B cell (primary cell): Measurements from ENCODE around the gene MEGF11.

ENCODE experiments used
- EZH2 ChIP-seq: IDR thresholded peaks from 2 replicates; pipeline ENCODE4 v1.6.1; 2012; ENCODE audit warnings: borderline replicate concordance, low read depth, mild to moderate bottlenecking, moderate library complexity, low read length; ENCODE audit not compliant: insufficient read depth, poor library complexity, severe bottlenecking
- TF ChIP-seq, protein P1 (sequence below): fragments of 200-600 bp; IDR thresholded peaks from one replicate; pipeline ENCODE4 v1.8.0; 2022; ENCODE audit warnings: antibody characterized with exemption, mild to moderate bottlenecking

DNA sequence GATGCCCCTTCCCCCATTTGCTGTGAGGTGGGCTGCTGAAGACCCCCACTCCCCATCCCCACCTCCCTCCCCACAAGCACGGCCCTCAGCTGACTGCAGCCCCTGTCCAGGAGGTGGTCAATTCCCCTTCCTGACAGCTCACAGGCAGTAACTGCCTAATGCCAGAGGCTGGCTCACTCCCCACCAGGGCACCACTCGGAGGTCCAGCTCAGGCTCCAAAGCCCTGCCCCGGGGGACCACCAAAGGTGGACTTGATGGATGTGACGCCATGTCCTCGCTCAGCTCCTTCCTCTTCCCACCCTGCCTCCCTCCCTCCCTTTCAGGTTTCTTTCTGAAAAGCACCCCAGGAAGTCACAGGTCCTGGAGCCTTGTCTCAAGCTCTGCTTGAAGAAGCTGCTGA lies 82.8 kb downstream of the MEGF11 start:
- no peak for TF ChIP-seq EZH2
- TF ChIP-seq, protein P1, sequence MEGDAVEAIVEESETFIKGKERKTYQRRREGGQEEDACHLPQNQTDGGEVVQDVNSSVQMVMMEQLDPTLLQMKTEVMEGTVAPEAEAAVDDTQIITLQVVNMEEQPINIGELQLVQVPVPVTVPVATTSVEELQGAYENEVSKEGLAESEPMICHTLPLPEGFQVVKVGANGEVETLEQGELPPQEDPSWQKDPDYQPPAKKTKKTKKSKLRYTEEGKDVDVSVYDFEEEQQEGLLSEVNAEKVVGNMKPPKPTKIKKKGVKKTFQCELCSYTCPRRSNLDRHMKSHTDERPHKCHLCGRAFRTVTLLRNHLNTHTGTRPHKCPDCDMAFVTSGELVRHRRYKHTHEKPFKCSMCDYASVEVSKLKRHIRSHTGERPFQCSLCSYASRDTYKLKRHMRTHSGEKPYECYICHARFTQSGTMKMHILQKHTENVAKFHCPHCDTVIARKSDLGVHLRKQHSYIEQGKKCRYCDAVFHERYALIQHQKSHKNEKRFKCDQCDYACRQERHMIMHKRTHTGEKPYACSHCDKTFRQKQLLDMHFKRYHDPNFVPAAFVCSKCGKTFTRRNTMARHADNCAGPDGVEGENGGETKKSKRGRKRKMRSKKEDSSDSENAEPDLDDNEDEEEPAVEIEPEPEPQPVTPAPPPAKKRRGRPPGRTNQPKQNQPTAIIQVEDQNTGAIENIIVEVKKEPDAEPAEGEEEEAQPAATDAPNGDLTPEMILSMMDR, result no peak
